ENCODE measurements around the gene ZNF134.

ZNF134 gene

DNA sequence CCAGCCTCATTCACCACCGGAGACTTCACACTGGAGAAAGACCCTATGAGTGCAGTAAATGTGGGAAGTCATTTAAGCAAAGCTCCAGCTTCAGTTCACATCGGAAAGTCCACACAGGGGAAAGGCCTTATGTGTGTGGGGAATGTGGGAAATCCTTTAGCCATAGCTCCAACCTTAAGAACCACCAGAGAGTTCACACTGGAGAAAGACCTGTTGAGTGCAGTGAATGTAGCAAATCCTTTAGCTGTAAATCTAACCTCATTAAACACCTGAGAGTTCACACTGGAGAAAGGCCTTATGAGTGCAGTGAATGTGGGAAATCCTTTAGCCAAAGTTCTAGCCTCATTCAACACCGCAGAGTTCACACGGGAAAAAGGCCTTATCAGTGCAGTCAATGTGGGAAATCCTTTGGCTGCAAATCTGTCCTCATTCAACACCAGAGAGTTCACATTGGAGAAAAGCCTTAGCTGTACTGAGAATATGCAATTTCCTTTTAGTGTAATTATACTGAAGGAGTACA is 27.7 kb downstream of the ZNF134 start:
- no peak for DNase-seq

GRCh38 chr19:57642396-57643046 is 28.5 kb downstream of the ZNF134 start:
- DNase-seq = no peak

DNA sequence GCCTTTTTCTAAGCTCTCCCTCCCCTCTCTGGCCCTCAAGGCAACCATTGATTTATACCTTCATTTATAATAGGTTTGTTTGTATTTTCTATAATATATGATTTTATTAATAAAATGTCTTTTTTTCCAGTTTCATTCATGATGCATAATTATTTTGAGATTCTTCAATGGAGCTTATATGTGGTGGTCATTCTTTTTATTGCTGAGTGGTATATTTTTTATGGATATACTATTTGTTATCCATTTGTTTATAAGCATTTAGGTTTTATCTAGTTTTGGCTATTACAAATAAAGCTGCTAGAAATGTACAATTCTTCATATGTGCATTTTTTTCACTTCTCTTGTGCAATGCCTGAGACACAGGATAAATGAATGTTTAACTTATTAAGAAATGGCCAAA is 29.7 kb downstream of the ZNF134 start:
- DNase-seq = no peak

GRCh38 chr19:57648331-57649003 is 34.4 kb downstream of the ZNF134 start:
- DNase-seq = no peak

DNA sequence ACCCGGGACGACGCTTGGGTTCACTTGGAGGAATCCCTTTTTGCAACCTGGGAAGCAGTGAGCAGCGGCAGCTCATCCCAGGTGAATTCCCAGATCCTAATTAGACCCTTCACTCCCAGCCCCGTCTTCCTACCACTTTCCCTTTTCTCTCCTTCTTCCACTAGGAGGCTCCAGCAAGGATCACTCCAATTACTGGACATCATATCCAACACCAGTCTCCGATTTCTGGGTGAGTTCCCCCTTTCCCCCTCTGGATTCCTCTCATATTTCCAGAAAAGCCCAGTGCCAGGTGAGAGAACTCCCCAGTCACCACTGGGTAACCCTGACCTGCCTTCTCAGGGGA is 37.6 kb downstream of the ZNF134 start:
- peak; percentile 60 for DNase-seq

DNA sequence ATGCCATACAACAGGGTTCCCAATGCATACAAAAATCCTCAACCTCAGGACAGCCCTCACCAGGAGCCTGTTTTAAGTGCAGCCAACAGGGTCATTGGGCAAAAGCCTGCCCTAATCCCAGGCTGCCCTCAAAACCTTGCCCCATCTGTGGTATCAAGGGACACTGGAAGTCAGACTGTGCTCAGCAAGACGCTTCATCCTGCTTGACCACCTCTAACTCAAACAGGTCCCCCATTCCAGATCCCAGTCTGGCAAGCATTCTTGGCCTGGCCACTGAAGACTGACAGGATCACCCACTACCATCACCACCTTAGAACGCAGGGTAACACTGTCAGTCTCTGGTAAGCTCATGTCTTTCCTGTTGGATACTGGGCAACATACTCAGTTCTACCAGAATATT is 39.6 kb downstream of the ZNF134 start:
- DNase-seq = no peak

DNA sequence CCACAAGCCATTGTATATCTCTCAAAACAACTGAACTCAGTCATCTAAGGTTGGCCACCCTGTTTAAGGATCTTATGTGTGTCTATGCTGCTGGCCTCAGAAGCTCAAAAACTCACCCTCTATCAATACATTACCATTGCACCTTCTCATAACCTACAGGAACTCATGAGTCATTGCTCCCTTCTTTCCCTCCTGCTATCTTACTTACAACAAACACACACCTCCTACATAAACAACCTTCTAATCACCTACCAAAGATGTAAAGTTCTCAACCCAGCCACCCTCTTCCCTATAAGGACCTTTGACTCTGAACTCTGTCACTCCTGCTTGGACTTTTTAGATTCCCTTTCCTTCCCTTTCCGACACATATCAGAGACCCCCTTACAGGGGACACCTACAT is 41.4 kb downstream of the ZNF134 start:
- DNase-seq = no peak

GRCh38 chr19:57656346-57656745 is 42.3 kb downstream of the ZNF134 start:
- peak; percentile 10 for DNase-seq

DNA sequence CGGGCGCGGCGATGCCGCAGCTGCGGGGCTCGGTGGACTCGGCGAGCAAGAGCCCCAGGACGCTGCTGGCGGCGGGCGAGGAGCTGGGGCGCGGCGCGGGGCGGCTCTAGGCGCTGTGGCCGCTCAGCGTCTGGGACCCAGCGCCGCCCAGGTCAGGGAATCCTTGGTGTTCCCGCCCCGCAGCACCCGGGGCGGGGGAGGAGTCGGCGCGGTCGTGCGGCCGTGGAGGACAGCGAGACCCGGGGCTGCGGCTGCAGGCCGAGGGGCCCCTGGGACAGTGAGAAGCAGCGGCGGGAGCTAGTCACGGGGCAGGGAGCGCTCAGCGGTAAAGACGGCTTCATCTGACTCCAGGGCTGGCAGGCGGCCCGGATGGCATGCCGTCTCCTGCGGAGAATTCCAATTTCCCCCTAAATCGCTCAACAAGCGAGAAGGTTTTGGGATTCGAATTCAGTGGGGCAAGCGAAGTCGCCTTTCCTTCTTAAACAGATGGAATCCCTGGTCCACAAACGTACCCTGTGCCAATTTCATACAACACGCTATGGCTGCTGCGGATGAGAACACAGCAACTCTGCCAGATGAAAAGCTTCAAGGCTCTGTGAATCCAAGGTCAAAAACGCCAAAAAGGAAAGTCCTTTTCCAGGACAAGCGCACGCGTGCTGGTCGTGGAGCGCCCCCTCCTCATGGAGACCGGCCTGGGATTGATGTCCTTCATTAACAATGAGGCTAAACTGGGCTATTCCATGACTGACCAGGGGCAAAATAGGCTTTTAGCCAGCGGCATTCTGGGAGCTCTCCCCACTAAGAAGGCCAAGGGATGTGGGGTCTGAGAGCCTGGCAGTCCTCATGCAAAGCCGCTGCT is 50.5 kb downstream of the ZNF134 start:
- DNase-seq = peak; percentile 28

- DNase-seq = no peak
Observed at GRCh38 chr19:57665261-57665806, 51.3 kb downstream of the ZNF134 start.

DNA sequence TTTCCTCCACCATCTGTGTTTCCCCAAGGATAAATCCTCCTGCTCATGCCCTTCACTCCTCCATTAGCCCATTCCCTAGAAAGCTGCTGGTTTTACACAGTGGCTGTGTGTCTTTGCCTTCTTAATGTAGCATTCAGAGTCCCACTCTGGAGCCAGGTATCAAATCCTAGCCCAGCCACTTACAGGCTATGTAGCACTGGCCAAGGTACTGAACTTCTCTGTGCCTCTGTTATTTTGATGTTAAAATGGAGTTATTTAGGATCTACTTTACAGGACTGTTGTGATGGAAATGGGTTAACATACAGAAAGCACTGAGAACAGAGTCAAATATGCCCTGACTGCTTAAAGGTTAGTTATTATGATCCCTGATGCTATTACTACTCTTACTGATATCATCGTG is 53.2 kb downstream of the ZNF134 start:
- DNase-seq = no peak

DNA sequence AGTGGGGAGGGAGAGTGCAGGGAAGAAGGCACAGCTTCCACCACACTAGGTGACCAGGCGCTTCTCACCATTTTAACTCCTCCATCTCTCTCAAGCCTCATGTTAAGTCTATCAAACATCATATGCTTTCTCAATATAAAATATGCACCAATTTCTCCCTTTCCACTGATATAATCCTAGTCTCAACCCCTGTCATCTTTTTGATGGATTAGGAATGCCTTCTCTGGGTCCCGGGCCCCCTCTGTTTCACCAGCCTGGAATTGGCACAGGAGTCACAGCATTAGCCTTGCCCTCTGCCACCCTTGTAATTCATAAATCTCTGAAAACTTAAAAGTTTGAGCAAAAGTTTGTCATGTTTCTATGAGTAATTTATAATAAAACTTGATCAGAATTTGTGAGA is 54.6 kb downstream of the ZNF134 start, which contains the start of gene ZSCAN4:
Gene ZSCAN4 (plus strand): TSS at position 301 of the 400 bp plus-strand sequence. CDS start 7,211 bp downstream, outside the sequence.
- DNase-seq = no peak

DNA sequence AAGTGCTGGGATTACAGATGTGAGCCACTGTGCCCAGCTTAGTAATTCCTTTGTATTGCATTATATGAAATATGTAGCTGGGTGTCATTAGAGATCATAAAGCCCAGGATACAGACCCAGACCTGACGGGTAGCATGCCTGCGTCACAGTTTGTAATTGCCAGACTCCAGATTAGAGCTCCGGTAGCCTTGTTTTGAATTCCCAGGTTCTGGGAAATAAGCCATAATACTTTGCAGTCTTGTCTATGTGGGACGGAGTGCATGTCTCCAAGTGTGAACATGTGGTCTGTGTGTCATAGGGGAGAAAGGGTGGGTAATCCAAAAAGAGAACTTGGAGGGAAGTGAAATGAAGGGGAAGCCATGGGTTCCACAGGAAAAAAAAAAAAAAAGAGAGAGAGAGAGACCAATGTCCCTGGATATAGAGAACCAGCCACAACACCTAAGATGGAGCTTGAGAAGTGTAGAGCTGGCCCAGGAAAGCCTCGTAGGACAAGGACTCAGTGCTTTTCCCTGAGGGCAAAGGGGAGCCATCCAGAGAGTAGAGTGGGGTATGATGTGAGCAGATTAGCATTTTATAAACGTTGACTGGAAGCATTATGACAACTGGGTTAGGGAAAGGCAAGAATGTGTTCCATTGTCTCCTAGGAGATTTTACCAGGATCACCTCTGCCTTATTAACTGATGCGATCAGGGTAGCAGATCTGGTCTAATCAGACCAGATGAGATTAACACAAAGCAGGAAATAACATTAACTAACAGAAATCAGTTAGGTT is 57.3 kb downstream of the ZNF134 start:
- no peak for DNase-seq

GRCh38 chr19:57672466-57672865 is 58.4 kb downstream of the ZNF134 start:
- no peak for DNase-seq

All from NCI-H226 (cell line).